HG03175 (cell line): ENCODE data around the gene CDKN1B.
A peak's percentile ranks its signal among the peaks of the same experiment; 100 is the strongest.

Experiments
- ATAC-seq: cut with Tn5 transposase; IDR thresholded peaks from one replicate; pipeline ENCODE4 v1.9.1; 2021; ENCODE audit warnings: mild to moderate bottlenecking, moderate library complexity; ENCODE audit not compliant: unreplicated experiment

The CDKN1B gene

DNA sequence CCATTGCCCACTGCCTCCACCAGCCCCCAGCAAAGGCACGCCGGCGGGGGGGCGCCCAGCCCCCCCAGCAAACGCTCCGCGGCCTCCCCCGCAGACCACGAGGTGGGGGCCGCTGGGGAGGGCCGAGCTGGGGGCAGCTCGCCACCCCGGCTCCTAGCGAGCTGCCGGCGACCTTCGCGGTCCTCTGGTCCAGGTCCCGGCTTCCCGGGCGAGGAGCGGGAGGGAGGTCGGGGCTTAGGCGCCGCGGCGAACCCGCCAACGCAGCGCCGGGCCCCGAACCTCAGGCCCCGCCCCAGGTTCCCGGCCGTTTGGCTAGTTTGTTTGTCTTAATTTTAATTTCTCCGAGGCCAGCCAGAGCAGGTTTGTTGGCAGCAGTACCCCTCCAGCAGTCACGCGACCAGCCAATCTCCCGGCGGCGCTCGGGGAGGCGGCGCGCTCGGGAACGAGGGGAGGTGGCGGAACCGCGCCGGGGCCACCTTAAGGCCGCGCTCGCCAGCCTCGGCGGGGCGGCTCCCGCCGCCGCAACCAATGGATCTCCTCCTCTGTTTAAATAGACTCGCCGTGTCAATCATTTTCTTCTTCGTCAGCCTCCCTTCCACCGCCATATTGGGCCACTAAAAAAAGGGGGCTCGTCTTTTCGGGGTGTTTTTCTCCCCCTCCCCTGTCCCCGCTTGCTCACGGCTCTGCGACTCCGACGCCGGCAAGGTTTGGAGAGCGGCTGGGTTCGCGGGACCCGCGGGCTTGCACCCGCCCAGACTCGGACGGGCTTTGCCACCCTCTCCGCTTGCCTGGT, at the start of gene CDKN1B:
Gene CDKN1B, plus strand, starts transcription at position 576 of the 793 bp plus-strand sequence. CDS start 472 bp downstream, outside the sequence.
- peak; percentile 46 for ATAC-seq

GRCh38 chr12:12668005-12668404, 49.2 kb upstream of the CDKN1B start:
- ATAC-seq, result no peak

GRCh38 chr12:12669020-12669419, 48.1 kb upstream of the CDKN1B start:
- no peak for ATAC-seq

- ATAC-seq, result no peak
Observed at GRCh38 chr12:12671850-12672660, 45.1 kb upstream of the CDKN1B start.

DNA sequence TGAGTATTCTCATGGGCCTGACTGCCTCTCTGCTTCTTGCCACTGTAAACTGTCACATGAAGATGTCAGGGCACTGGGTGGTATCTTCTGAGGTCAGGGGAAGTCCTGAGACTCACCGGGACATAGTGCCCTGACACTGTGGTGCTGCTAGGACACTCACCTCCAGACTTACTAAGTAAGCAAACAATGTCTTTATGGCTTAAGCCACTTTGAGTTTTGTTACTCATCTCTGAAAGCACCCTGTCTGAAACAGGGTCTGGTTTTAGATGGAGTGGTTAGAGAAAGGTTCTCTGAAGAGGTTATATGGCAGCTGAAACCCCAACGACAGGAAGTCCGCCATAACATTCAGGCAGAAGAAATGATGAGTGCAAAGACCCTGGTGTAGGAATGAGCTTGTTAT, 43.9 kb upstream of the CDKN1B start:
- ATAC-seq, result no peak

DNA sequence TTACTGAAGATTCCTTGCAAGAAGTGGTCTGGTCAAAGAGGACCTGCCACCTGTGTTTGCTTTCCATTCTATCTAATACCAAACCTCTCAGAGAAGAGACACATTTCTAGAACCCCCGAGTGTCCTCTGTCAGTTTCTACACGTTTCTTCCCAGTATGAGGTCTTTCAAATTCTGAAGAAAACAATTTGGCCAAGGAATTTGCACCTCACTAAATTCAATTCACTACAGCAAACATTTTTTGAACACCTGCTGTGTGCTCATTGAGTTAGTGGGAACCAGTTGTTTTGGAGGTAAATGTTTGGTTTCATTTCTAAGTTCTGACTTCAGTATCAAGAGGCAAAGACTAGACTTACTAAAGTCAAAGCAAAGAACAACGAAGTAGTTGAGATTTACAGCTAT, 40.6 kb upstream of the CDKN1B start:
- ATAC-seq, result no peak

- ATAC-seq, result no peak
Observed at GRCh38 chr12:12681061-12681765, 36.0 kb upstream of the CDKN1B start.

- ATAC-seq, result no peak
Observed at GRCh38 chr12:12682284-12682683, 34.9 kb upstream of the CDKN1B start.

- no peak for ATAC-seq
Observed at GRCh38 chr12:12683136-12683697, 34.0 kb upstream of the CDKN1B start.

- ATAC-seq, result no peak
Observed at GRCh38 chr12:12683725-12684124, 33.4 kb upstream of the CDKN1B start.

GRCh38 chr12:12684375-12685106, 32.6 kb upstream of the CDKN1B start:
- no peak for ATAC-seq

DNA sequence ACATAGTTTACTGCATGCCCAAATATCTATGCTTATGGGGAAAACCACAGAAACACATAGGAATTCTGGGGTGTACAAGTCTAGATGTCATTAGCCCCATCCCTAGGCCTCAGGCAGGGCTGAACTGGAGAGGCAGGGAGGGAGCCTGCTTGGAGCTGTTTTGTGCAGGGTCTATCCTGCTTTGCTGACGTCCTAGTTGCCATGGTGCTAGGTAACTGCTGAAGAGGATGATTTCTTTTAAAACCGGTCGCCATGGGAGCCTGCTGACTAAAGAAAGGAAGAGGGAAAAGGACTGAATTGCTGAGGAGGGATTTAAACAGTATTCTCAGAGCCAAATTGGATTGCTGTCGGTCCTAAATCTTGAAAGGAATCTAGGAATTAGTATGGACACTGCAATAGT, 31.9 kb upstream of the CDKN1B start:
- ATAC-seq, result no peak

- ATAC-seq, result no peak
Observed at GRCh38 chr12:12686472-12686871, 30.7 kb upstream of the CDKN1B start.

DNA sequence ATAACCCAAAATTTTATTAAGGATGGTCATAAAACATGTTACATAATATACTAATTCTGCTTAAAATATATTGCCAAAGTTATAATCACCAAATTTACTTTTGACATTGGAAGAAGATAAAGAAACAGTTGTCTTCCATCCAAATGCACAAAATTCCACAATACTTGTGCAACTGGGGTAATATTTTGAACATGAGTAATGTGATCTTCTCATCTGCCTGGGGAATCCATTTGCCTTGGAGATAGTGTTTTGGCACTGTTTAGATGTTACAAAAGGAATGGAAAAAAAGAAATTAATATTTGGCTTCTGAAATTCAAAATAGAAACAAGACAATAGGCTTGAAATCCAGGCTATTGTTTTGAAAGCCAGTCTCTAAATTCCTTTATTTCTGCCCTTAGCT, 30.2 kb upstream of the CDKN1B start:
- ATAC-seq, result no peak

DNA sequence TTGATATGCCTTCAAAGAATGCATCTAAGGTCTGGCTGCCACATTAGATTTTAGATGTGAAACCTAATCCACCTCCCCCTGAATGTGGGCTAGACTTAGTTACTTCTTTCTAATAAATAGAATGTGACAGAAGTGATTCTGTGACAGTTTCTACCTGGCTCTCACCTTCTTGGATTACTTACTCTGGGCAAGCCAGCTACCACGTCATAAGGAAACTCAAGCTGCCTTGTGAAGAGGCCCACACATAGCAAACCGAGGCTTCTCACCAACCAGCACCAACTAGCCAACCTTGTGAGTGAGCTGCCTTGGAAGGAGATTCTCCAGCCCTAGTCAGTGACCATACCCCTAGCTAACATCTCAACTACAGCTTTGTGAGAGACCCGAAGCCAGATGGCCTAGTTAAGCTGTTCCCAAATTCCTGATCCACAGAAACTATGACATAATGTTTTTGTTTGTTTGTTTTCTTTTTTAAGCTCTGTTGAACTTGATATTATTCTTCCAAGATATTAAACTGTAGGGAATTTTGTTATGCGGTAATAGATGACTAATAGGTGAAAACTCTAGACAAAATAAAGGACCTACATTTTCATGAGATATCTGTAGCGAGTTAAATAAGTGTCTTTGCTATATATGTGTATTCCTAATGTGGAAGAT, 27.4 kb upstream of the CDKN1B start:
- ATAC-seq, result no peak

GRCh38 chr12:12691549-12691948, 25.6 kb upstream of the CDKN1B start:
- ATAC-seq, result no peak

DNA sequence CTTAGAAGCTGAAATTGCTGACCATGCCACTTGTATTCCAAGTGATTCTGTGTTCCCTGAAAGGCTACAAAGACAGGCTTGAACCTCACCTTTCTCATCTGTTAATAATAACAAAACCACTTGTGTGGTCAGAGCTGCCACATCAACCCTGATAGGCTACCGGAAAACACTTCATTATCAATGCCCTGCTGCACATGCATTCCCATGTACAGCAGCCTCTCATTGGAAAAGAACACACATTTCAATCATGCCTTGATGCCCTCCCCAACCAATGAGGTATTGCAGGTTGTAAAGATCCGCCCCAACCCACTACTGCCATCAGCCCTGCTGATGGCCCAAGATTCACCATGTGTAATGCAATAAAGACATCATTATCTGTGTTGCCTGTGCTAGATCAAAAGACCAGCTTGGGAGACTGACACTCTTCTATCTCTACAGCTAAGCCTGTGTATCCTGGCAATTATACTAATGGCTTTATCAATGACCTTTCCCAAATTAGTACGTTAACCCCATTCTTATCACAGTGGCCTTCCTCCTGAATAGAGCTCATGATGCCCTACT, 24.0 kb upstream of the CDKN1B start:
- no peak for ATAC-seq

DNA sequence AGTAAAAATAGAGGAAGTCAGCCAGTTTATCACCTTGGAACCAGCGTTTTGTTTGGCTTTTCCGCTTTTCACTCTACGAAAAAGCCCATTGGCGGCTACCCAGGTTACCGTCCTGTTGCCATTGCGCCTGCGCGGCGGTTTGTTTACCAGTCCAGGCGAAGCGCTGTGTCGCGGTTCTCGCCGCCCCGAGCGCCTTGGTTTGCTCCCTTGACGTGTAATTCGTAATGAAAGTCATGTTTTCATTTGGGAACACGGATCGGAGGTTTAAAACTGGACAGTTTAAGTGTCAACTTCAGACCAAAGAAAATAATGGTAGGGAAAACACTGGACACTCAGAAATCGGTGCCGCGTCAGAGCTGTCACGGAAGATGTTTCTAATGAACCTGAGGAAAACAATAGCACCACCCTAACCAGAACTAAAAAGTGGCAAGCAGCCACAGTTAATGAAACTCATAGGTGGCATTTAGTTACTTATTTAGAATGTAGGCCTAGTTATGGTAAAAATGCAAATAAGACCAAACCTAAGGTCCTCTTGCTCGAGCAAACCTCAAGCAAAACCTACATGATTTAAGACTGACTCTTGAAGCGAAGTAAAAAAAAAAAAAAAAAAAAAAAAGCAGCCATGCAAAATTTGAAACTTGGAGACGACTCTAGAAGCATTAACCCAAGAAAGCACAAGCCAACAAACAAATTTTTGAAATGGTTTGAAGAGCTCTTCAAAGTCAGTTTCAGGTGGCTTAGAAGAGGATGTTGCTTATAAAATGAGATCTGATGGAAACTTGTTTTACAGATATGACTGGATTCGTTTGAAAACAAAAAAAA, 20.4 kb upstream of the CDKN1B start:
- ATAC-seq, result peak; percentile 79

GRCh38 chr12:12699345-12699744, 17.8 kb upstream of the CDKN1B start:
- ATAC-seq, result no peak
